ENCODE results near the gene PRDX2. TPM values are rescaled to one million over a fixed set of nuclear protein-coding genes. Genes with fewer than 3 reads are reported as not detected.
A peak's percentile ranks its signal among the peaks of the same experiment; 100 is the strongest.

Gene PRDX2
- total RNA-seq, 1 donor from 2014 or later = 259 TPM

DNA sequence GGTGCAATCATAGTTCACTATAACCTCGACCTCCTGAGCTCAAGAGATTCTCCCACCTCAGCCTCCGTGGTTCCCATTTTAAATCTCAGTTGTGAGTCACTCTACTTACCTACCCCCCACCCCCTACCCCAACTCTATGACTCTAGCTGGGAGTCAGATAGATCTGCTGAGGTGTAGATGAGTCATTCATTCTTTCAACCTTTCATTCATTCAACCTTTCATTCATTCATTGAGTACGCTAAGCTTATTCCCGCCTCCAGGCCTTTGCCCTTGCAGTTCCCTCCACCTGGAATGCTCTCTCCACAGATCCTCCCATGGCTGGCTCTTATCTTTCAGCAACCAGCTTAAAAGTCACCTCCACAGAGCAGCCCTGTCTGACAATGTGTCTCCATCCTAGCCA is 35.6 kb upstream of the PRDX2 start:
- Histone ChIP-seq H3K4me1 (peaks cover 6 to 9% of the 10 kb centered on the region in 2 donors), H3K4me3 (no peak overlapping the region), H3K27me3 (peaks cover 59% of the 10 kb centered on the region), H3K36me3 (no peaks in the 10 kb centered on the region), H3K9me3 (no peaks in the 10 kb centered on the region), H3K27ac (no peak overlapping the region)
- TF ChIP-seq, protein P1, sequence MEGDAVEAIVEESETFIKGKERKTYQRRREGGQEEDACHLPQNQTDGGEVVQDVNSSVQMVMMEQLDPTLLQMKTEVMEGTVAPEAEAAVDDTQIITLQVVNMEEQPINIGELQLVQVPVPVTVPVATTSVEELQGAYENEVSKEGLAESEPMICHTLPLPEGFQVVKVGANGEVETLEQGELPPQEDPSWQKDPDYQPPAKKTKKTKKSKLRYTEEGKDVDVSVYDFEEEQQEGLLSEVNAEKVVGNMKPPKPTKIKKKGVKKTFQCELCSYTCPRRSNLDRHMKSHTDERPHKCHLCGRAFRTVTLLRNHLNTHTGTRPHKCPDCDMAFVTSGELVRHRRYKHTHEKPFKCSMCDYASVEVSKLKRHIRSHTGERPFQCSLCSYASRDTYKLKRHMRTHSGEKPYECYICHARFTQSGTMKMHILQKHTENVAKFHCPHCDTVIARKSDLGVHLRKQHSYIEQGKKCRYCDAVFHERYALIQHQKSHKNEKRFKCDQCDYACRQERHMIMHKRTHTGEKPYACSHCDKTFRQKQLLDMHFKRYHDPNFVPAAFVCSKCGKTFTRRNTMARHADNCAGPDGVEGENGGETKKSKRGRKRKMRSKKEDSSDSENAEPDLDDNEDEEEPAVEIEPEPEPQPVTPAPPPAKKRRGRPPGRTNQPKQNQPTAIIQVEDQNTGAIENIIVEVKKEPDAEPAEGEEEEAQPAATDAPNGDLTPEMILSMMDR (IDR thresholded peaks at IDR 0.05) = no peak
- no peak for DNase-seq (ENCODE audit: low spot score in 2 of 2)
- intact Hi-C loops (cut with DNase I) = no loop called here

DNA sequence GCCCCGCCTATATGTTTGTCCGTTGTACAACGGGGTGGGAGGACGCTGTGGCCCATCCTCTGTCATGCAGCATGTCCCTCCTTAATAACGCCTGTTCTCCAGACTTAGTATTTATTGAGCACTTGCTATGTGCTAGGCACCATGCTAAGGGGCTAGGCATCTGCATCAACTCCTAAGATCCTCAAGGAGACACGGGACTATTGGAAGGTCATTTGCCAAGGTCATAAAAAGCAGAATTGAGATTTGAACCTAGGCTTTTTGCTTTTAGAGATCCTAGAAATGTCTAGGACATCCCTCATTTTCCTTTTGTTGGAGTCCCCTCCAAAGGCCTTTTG is 34.9 kb upstream of the PRDX2 start:
- intact Hi-C loops (cut with DNase I) = no loop called here
- Histone ChIP-seq H3K36me3 (no peaks in the 10 kb centered on the region), H3K4me1 (peaks cover 6 to 9% of the 10 kb centered on the region in 2 donors), H3K4me3 (no peak overlapping the region), H3K27ac (no peak overlapping the region), H3K9me3 (no peaks in the 10 kb centered on the region), H3K27me3 (peaks cover 60% of the 10 kb centered on the region)
- no peak for DNase-seq (ENCODE audit: low spot score in 2 of 2)
- TF ChIP-seq, protein P1 (IDR thresholded peaks at IDR 0.05) = no peak

DNA sequence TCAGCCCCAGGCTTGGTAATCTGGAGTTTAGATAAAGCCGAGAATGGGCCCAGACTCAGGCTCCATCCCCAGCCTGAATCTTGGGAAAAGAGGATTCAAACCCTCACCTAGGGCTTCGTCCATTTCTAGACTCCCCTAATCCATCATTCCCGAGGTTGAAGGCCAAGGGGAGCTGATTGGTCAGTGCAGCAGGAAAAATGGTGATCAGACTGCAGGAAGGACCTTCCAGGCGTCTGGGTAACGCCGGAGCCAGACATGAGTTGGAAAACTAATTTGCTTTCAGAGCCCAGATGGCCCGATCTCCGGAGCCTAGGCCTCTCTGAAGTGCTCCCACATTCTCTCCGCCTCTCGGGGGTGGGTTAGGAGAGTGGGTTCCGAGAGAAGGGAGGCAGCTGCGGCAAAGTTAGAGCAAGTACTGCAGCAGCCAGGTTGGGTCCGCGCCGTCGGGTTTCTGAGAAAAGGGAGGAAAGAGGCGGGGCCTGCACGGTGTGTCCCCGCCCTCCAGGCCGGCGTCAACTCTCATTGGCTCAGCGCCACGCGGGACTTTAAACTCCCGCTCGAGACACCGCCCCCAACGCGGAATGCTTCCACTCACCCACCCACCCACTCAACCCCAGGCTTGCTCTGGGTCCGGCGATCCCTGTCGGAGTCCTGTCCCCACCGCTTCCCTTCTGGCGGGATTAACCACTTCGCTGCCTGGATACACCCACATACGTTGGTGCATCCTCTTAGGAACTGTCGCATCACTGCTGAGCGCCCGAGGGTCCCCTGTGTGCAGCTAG is 33.6 kb upstream of the PRDX2 start:
- intact Hi-C loops (cut with DNase I) = no loop called here
- H3K4me1 ChIP-seq = peaks cover 0 to 9% of the 10 kb centered on the region in 2 donors
- no peaks in the 10 kb centered on the region for H3K9me3 ChIP-seq
- TF ChIP-seq, protein P1 (IDR thresholded peaks at IDR 0.05) = no peak
- DNase-seq (ENCODE audit: low spot score in 2 of 2) = no peak
- H3K27ac ChIP-seq = no peak overlapping the region
- peaks cover 60% of the 10 kb centered on the region for H3K27me3 ChIP-seq
- no peaks in the 10 kb centered on the region for H3K36me3 ChIP-seq
- no peak overlapping the region for H3K4me3 ChIP-seq

DNA sequence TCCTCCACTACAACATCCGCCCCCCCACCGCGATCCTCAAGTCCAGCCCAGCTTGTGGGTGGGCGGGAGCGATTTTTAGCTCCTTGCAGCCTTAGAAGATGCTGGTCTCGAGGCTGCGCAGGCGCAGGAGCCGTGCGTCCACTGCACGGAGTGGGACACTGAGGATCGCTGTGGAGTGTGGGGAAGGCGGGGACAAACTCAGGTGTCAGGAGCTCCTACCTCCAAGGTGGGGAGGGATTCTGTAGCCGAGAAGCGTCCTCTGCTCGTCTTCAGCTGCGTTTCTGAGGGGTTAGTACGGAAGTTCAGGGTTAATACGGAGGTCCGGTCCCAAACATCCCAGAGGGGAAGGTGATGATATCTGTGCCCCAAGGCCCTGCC is 33.0 kb upstream of the PRDX2 start, which contains the start of gene RTBDN:
TSS of gene RTBDN (minus strand) at position 14 of the 378 bp plus-strand sequence. CDS start 4,600 bp downstream, outside the sequence.
- DNase-seq (ENCODE audit: low spot score in 2 of 2) = no peak
- Histone ChIP-seq H3K4me3 (peak within 1 kb of the TSS; percentile 45 to 58), H3K4me1 (peaks cover 0 to 9% of the 10 kb centered on the region in 2 donors), H3K36me3 (no peaks in the 10 kb centered on the region), H3K27me3 (peaks cover 58% of the 10 kb centered on the region), H3K27ac (no peak within 1 kb of the TSS), H3K9me3 (no peaks in the 10 kb centered on the region)
- TF ChIP-seq, protein P1 (IDR thresholded peaks at IDR 0.05) = no peak
- intact Hi-C loops (cut with DNase I) = no loop called here

DNA sequence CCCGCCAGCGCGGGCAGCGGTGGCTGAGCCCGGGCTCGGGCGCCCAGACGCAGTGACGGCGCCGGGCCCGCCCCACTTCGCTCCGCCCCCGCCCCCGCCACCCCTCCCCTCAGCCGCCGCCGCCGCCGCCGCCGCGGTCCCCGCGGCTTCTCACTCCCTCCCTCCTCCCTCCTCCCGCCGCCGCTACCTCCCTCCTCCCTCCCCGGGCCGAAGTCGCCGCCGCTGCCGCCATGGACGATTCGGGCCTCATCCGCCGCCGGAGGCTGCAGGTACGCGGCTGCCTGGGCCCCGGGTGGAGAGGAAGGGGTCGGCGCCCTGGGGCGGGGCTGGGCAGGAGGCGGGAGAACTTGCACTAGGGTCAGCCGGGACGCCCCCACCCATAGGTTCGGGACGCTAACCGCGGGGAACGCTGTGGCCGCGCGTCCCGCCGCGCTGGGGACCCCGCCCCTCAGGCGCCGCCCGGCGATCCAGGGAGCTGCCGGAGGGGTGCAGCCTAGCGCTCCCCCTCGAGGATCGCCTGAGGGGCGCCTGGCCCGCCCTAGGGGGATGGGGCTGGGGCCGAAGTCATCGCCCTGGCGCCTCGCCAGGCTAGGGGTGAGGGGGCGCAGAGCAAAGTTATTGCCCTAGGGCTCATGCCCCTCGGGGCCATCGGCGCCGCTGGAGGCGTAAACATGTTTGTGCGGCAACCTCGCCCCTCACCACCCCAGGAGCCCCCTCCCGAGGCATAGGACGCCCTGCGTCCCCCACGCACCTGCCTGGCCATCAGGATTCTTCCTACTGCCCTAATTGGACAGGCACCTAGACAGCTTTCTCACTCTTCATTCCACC is 32.4 kb upstream of the PRDX2 start:
- TF ChIP-seq, protein P1 (IDR thresholded peaks at IDR 0.05) = no peak
- H3K9me3 ChIP-seq = no peaks in the 10 kb centered on the region
- H3K4me1 ChIP-seq = peaks cover 0 to 9% of the 10 kb centered on the region in 2 donors
- H3K27ac ChIP-seq = no peak overlapping the region
- DNase-seq (ENCODE audit: low spot score in 2 of 2) = no peak
- H3K36me3 ChIP-seq = no peaks in the 10 kb centered on the region
- H3K27me3 ChIP-seq = peaks cover 54% of the 10 kb centered on the region
- peak overlapping the region; percentile 45 to 58 for H3K4me3 ChIP-seq
- intact Hi-C loops (cut with DNase I) = no loop called here

All from ascending aorta (tissue), 2 donors.